DMS153 treated with DMSO at 0.1 percent for 48 hours (cell line): ENCODE measurements around the gene CILP.
"Not testable (repeated sequence)": the region's sequence is repeated elsewhere in the genome, so short reads cannot be mapped to it uniquely, and the experiment has no call there.

Experiments used
- DNase-seq: peaks from one replicate; lab custom pipeline; 2025; ENCODE audit not compliant: unreplicated experiment; lab: John Stamatoyannopoulos, UW

CILP gene

DNA sequence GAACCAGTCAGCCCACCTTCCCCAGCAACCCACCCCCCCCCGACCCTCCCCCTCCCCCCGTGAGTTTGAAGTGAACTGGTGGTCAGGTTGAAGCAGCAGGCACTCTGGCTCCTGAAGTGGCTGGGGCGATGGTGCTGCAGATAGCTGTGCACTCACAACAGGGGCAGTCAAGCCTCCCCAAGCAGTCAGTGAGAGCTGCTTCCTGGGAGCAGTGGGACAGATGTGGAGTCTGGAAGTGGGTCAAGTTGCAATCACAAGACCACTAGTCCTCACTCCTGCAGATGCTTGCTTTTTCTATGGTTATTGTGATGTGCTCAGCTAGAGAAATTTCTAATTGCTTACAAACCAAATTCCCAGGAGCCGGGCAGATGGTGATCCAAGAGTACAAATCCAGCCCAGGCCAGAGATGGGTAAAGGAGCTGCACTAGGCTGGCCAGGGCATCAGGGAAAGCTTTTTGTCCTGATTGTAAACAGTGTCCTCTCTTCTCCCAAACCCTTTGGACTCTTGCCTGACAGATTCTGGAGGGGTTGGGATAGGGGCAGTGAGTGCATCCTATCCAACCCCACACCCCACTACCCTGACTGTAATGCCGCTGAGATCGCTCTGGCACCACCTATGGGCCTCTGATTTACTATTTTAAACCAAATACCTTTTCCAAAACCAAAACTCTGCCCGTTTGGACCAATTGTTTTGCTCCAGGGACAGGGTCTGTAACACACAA, 16.3 kb downstream of the CILP start:
- no peak for DNase-seq

DNA sequence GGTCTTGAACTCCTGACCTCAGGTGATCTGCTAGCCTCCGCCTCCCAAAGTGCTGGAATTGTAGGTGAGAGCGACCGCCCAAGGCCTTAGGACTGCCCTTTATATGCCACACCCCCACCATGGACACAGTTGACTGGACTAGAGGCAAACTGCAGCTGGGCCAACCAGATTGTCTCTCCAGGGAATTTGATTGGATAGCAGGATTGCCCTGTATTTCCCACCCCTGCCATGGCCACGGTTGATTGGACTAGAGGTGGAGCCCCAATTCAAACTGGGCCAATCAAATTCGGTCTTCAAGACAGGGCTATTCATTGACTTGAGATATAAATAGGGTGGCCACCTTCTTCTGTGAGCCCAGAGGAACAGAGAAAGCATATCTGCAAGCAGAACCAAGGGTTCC, 19.3 kb downstream of the CILP start:
- DNase-seq = no peak

DNA sequence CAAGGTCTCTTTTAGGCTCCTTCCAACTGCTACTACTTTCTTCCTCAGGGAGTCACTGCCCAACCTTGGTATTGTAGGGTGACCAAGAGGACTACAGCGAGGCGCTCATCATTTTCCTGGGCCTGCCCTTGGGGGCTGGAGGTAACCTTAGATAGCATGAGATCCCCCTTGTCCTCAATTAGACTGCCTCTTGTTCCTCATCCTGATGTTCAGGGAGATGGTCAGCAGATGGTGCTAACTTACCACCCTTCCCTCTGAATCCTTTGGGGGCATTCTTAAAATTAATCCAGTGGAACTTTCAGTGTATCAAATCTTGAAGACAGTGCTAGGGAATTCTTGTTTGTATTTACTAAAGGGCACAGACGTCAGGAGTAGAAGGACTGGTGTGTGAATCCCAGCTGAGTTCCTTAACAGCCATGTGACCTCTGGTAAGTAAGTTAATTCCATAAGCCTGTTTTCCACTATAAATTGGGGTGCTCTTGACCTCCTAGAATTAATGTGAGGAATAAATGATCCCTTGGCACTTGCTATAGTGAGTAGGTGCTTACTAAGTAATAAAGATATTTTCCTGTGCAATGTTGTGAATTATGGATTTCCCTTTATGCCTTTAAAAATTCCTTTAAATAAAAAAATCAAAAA, 22.1 kb downstream of the CILP start:
- no peak for DNase-seq

DNA sequence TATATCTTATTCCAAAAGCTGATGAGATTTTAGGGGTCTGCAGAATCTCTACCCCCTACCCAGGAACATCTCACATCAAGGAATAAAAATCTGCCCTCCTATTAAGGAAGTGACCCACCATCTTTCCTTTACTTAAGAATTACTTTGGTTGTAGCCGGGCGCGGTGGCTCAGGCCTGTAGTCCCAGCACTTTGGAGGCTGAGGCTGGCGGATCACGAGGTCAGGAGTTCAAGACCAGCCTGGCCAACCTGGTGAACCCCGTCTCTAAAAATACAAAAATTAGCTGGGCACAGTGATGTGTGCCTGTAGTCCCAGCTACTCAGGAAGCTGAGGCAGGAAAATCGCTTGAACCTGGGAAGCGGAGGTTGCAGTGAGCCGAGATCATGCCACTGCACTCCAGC, 22.8 kb downstream of the CILP start:
- DNase-seq = not testable (repeated sequence)

DNA sequence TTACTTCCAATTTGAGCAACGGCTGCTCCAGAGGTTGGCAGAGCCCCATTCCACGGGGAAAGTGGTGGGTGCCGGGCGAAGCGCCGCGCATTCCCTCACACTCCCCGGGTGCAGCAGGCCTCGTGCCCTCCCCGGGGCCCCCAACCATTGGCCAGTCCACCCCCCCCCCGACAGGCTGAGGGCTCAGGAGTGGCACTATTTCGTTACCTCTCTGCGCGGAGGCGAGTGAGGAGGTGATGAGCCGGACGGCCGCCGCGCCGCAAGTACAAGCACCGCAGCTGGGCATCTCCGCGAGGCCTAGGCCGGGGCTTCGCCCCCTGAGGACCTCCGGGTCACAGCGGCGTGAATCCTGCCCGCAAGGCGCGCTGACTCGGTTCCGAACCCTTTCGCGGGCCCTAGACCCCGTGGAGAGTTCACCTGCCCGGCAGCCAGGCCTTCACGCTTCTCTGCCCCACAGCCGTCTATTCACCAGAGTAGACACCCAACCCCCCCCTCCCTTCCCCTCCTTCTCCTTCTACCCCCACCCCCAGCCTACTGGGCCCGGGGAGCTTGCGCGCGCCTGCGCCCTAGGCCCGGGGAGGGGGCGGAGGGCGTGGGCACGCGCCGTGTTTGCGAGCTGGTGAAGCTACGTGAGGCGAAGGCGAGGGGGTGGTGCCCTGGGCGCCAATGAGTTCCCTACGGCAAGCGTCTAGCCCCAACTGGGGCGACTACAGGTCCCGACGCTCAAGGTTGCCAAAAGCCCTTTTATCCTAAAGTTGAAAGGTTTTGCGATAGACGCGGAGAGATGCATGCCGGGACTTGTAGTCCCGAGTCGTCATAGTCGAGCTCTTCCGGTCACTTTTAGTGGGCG, 26.2 kb downstream of the CILP start, which contains the start of gene CLPX:
Gene CLPX (minus strand): TSS at position 475 of the 850 bp plus-strand sequence. CDS start 189 bp downstream, at position 286.
- DNase-seq = peak; percentile 40

DNA sequence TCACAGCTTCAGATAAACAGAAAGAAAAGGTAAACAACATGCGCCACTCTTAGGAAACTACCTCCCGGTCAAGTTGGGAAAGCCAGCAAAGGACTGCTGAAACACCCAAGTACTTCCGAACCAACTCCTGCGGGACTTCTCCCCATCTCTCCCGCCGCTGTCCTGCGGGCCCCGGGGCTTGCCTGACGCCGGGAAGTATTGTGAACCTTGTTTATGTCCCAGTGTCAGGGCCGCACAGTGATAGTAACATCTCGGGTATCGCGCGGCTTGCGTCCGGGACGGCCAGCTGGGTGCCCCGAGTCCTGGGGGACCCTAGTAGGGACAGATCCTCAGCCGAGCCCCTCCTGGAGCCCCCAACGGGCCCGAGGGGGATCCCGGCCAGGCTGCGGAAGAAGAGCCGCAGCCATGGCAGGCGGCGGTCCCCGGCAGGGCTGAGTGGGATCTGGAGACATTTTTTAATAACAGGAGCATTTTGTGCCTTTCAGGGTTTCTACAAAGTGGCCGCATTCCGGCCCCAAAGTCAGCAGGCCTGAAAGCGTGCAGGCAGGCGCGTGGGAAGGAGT, 26.9 kb downstream of the CILP start:
- no peak for DNase-seq

DNA sequence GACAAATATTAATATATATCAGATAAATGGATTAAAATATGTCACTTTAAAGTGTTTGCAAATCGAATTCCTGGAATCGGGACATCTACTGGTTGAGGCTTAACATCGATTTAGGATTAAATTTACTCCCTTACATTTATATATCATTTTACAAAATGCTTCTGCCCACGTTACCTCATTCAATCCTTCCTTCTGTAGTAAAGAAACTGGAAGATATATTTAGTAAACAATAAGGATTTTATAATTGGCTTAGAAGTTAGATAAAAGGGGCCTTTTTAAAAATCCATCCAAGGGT, 27.5 kb downstream of the CILP start:
- DNase-seq = no peak

DNA sequence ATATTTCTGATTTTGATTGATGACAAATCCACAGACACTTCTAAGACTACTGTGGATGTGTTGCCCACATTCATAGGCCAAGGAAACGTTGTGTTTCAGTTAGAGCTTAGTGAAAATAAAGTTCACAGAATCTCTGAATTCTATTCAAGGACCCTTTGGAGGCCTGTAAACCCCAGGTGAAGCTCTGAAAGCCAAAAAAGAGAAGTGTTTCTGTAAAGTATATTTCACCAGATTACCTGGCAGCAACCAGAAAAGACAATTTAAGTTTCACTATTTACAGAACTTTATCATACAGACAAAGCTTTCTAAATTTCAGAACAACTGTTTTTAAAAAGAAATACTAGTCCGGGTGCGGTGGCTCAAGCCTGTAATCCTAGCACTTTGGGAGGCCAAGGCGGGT, 28.7 kb downstream of the CILP start:
- no peak for DNase-seq

DNA sequence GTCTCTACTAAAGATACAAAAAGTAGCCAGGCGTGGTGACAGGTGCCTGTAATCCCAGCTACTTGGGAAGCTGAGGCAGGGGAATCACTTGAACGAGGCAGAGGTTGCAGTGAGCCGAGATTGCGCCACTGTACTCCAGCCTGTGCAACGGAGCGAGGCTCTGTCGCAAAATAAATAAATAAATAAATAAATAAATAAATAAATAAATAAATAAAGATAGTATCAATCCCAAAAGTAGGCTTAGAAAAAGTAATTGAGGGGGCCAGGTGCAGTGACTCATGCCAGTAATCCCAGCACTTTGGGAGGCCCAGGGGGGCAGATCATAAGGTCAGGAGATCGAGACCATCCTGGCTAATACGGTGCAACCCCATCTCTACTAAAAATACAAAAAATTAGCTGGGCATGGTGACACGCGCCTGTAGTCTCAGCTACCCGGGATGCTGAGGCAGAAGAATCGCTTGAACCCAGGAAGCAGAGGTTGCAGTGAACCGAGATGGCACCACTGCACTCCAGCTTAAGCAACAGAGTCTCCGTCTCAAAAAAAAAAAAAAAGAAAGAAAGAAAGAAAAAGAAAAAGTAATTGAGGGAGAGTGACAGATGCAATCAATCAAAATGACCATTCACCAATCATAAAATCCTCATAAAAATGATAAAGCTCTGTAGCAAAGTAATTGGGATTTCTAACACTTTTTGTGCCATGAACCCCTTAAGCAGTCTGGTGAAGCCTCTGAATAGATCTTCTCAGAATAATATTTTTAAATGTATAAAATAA, 29.5 kb downstream of the CILP start:
- not testable (repeated sequence) for DNase-seq

DNA sequence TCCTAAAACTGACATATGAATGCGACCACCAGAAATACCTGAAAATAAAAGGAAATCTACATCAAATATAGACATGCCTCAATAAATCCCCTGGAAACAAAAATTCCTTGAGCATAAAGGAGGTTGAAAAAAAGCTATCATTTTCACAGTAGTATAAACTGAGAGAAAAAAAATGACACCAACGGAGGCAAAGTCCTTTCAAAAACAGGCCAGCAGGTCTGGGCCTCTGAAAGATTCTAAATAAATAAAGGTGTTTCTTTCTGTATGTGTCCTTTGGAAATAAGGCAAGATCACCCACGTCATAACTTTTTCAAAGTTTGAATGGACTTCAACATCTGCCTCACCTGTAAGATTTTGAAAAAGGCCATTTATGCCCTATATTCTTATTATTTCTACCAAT, 31.1 kb downstream of the CILP start:
- no peak for DNase-seq

DNA sequence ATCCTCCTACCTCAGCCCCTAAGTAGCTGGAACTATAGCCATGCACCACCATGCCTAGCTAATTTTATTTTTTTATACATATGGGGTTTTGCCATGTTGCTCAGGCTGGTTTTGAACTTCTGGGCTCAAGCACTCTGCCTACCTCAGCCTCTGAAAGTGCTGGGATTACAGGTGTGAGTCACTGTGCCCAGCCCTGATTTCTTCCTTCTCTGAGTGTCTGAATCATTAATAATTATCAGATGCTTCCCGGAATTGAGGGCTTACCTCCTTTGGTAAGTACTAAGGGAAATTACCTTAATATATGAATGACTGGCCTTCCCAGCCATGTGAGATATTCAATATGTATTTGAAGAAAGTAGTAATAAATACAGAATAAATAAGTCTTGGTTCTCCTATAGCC, 33.4 kb downstream of the CILP start:
- no peak for DNase-seq

DNA sequence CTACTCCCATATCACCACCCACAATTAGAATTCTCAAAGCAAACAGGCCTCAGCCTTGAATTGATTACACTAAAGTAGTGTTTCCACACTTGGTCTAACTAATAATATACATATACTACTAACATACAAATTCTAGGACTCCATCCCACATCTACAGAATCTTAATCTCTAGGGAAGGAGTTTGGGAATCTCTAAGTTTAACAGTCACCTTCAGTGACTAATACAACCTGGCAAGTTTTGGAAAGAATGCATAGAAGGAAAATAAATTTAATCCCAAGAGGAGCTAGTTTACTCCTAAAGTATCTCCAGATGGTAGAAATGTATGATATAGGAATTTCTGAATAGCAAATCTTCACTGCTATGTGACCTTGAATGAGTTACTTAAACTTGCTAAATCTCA, 35.2 kb downstream of the CILP start:
- no peak for DNase-seq

DNA sequence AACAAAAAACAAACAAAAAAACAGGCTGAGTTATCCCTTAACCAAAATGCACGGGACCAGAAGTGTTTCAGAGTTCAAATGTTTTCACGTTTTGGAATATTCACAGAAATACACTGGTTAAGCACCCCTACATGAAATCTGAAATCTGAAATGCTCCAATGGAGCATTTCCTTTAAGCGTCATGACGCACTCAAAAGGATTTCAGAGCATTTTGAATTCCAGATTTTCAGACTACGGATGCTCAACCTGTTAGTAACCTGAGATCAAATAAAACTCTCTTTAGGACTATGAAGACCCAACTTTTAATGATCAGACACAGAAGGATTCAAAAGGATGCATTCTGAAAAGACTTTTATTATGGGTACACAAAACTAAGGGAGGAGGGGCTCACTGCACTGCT, 35.8 kb downstream of the CILP start:
- no peak for DNase-seq

DNA sequence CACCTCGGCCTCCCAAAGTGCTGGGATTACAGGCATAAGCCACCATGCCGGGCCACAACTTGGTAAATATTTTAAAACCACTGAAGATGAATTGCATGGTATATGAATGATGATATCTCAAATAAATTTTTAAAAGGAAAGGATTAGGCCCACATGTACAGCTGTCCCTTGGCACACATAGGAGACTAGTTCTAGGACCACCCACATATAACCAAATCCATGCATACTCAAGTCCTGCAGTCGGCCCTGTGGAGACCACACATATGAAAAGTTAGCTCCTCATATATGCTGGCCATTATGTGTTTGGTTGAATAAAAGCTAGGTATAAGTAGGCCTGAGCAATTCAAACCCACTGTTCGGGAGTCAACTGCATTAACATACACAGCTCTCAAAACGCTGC, 36.8 kb downstream of the CILP start:
- no peak for DNase-seq

DNA sequence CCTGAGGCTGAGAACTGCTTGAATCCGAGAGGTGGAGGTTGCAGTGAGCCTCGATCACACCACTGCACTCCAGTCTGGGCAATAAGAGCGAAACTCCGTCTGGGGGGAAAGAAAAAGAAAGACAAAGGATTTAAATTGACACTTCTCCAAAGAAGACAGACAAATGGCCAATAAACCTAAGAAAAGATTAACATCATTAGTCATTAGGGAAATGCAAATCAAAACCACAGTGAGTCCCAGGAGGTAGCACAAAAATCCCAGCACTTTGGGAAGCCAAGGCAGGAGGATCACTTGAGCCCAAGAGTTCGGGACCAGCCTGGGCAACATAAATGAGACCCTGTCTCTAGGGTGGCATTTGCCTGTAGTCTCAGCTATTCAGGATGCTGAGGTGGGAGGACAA, 38.7 kb downstream of the CILP start:
- no peak for DNase-seq

DNA sequence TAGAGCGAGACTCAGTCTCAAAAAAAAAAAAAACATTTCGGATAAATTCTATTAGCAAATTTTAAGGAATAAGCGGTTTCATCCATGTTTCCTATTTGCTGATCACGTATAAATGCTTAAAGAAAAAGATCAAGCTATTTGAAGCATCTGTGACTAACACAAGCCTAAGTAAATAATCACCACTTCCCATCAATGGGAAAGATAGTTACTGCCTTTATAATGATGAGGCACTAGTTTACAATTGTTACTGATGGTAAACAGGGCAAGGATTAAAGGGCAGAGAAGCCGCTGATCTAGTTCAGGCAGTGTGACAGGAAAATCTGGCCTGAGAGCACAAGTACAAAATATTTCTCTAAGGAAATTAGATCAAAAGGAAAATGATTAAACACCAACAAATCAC, 39.8 kb downstream of the CILP start:
- DNase-seq = no peak

DNA sequence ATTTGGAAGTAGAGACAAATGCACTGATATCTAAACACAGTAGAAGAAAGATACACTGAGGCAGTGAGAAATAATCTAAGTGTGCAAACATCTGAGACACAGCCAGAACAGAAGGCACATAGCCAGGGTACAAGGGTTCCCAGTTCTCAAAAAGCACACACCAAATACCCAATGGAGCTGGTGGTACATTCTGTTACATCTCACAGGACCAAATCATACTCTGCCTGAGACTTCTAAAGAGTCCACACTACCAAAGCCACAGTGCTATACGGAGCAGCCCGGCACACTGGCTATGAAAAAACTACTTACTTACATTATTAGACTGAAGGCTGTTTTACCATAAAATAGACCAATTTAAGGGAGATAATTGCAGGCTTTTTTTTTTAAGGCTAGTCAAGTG, 45.4 kb downstream of the CILP start:
- no peak for DNase-seq

DNA sequence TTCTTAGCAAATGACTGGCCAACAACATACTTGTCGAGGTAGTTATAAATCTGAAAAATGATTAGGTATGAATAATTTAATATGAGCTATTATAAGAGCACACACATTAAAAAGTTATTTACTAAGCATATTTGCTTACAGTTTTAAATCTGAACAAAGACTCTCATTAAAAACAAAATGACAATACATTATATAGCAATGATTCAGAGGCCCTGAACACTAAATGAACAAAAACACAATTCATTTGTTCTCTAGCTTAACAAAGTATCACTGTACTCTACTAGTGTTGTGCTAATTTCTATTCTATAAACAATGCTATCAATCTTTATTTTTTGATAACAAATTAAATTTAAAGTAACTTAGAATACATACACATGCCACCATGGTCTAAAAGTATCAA, 47.1 kb downstream of the CILP start:
- DNase-seq = no peak

DNA sequence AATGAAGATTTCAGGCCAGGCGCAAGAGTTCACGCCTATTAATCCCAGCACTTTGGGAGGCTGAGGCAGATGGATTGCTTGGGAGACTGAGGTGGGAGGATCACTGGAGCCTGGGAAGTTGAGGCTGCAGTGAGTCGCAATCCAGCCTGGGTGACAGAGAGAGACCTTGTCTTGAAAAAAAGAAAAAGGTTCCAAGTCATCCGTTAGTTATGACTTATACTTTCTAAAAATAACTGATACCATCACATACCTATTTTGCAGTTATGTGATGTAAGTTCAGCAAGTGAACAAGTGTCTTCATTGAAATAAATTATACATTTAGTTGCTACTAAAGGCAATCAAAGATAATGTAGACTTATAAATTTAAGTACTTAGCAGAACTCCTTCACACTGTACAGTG, 48.2 kb downstream of the CILP start:
- no peak for DNase-seq

DNA sequence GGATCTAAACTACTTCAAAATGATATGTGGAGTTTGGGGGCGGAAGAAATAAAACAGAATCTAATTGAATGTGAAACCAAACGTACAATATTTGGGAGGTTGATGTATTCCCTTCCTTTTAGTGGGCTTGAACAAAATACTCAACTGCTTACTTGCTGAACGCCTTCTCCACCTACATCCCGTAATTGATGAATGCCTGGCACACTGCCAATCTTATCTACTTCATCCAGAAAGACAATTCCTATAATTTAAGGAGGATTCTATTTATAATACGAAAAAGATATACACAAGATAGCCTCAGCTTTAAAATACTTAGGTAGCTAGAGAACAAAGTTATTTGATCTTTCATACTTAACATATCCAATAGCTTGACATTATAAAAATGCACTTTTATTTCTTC, 54.6 kb downstream of the CILP start:
- DNase-seq = no peak

DNA sequence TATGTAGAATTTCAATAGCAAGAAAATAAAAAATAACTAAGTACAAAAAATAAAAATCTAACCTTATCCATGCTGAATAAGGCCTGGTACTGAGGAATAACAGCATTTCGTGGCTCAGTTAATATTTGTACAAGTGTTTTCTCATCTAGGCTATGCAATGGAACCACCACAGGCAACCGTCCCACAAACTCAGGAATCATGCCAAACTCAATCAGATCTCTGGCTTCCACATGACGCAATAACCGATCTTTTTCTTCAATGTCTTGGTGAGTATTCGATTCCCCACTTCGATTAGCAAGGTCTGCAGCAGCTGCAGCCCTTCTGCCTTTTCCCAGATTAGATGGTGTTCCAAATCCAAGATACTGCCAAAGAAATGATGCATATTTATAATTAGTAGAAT, 56.6 kb downstream of the CILP start:
- no peak for DNase-seq
